Measurements from ENCODE around the gene EPM2A. TPM values are rescaled to one million over a fixed set of nuclear protein-coding genes. Genes with fewer than 3 reads are reported as not detected.

Gene EPM2A
- polyA plus RNA-seq, 1 donor (not counting 4 experiments of a cell fraction or from before 2014, with no cell fraction given): 2.4 TPM

DNA sequence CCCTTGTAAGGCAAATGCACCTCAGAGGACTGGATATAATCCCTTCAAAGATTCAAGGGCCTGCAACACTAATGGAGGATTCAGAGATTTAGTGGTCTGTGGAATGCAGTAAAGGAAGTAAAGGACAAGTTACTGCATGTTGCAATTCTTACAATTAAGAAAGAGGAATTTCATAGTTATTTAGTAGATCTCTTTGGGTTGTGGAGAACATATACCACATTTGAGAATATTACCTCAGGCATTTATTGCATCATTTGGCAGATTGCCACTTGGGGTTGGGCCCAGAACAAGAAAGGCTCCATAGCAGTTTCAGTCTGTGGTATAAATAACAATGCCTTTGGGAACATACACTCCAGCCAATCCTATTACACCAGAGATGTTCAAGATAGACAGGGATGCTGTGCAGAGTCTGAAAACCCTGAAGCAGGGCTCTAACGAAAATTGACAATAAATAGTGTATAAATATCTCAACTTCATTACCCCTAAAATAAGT is 20.9 kb upstream of the EPM2A start:
- FAIRE-seq: no peak
- H3K27me3 ChIP-seq (ENCODE audit: control insufficient read depth, extremely low read depth, insufficient read depth, low read length): no peaks in the 10 kb centered on the region
- H3K4me1 ChIP-seq (ENCODE audit: control insufficient read depth, extremely low read depth, insufficient read depth, low read length): peaks cover 15% of the 10 kb centered on the region
- no peaks in the 10 kb centered on the region for H3K9me3 ChIP-seq (ENCODE audit: control insufficient read depth, low read depth, low read length)
- DNase-seq (ENCODE audit: low read depth, low spot score): peak; percentile 81
- no peak overlapping the region for H2AFZ ChIP-seq (ENCODE audit: control insufficient read depth, low read length)
- H3K4me2 ChIP-seq (ENCODE audit: control insufficient read depth, extremely low read depth, insufficient read depth, low read depth, low read length): peak overlapping the region; percentile 19
- no peaks in the 10 kb centered on the region for H3K36me3 ChIP-seq (ENCODE audit: control insufficient read depth in 2 of 2, extremely low read depth in 1 of 2, insufficient read depth in 2 of 2, low read length in 2 of 2)
- TF ChIP-seq, protein P1, sequence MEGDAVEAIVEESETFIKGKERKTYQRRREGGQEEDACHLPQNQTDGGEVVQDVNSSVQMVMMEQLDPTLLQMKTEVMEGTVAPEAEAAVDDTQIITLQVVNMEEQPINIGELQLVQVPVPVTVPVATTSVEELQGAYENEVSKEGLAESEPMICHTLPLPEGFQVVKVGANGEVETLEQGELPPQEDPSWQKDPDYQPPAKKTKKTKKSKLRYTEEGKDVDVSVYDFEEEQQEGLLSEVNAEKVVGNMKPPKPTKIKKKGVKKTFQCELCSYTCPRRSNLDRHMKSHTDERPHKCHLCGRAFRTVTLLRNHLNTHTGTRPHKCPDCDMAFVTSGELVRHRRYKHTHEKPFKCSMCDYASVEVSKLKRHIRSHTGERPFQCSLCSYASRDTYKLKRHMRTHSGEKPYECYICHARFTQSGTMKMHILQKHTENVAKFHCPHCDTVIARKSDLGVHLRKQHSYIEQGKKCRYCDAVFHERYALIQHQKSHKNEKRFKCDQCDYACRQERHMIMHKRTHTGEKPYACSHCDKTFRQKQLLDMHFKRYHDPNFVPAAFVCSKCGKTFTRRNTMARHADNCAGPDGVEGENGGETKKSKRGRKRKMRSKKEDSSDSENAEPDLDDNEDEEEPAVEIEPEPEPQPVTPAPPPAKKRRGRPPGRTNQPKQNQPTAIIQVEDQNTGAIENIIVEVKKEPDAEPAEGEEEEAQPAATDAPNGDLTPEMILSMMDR (optimal IDR thresholded peaks at IDR 0.05 in 1 of 3, IDR thresholded peaks at IDR 0.05 in 1 of 3, conservative IDR thresholded peaks at IDR 0.05 in 1 of 3; ENCODE audit: extremely low read depth in 1 of 3, insufficient read depth in 2 of 3, low read length in 3 of 3): no peak
- TF ChIP-seq EZH2 (IDR thresholded peaks at IDR 0.05; ENCODE audit: low read length): no peak
- no peak overlapping the region for H3K9ac ChIP-seq (ENCODE audit: control insufficient read depth, extremely low read depth, insufficient read depth, low read length)
- dilution Hi-C loops (cut with MboI; ENCODE audit: extremely low pct_ligation_motif_present, low sequenced_read_pairs): no loop called here
- H4K20me1 ChIP-seq (ENCODE audit: control insufficient read depth, extremely low read depth, insufficient read depth, low read length): no peaks in the 10 kb centered on the region
- no peaks in the 10 kb centered on the region for H3K79me2 ChIP-seq (ENCODE audit: control insufficient read depth, insufficient read depth, low read length)
- no peak overlapping the region for H3K4me3 ChIP-seq (ENCODE audit: control insufficient read depth in 2 of 3, extremely low read depth in 1 of 3, insufficient read depth in 2 of 3, low read depth in 1 of 3, low read length in 3 of 3)
- H3K27ac ChIP-seq (ENCODE audit: control insufficient read depth, insufficient read depth, low read length): peak overlapping the region; percentile 13
- H3K9me1 ChIP-seq (ENCODE audit: control insufficient read depth, extremely low read depth, insufficient read depth, low read length): no peaks in the 10 kb centered on the region

DNA sequence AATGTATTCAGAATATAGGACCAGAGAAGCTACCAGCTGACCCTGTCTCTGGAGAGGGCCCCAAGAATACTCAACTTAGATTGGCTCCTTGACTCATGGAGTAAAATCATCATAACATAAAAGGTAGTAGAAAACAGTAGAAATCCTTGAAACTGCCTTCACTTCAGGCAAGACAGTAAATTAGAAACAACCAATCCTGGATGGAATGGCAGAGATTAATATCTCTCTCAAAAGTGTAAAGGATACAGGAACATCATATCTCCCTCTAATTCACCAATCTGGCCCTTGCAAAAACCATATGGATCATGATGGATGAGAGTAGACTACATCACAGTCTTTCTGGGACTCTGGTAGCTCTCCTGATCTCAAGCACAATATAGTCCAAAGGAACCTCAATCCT is 20.4 kb upstream of the EPM2A start:
- Histone ChIP-seq H3K9ac (ENCODE audit: control insufficient read depth, extremely low read depth, insufficient read depth, low read length) (no peak overlapping the region), H4K20me1 (ENCODE audit: control insufficient read depth, extremely low read depth, insufficient read depth, low read length) (no peaks in the 10 kb centered on the region), H2AFZ (ENCODE audit: control insufficient read depth, low read length) (no peak overlapping the region), H3K79me2 (ENCODE audit: control insufficient read depth, insufficient read depth, low read length) (no peaks in the 10 kb centered on the region), H3K36me3 (ENCODE audit: control insufficient read depth in 2 of 2, extremely low read depth in 1 of 2, insufficient read depth in 2 of 2, low read length in 2 of 2) (no peaks in the 10 kb centered on the region), H3K9me1 (ENCODE audit: control insufficient read depth, extremely low read depth, insufficient read depth, low read length) (no peaks in the 10 kb centered on the region), H3K9me3 (ENCODE audit: control insufficient read depth, low read depth, low read length) (no peaks in the 10 kb centered on the region), H3K4me3 (ENCODE audit: control insufficient read depth in 2 of 3, extremely low read depth in 1 of 3, insufficient read depth in 2 of 3, low read depth in 1 of 3, low read length in 3 of 3) (no peak overlapping the region), H3K4me2 (ENCODE audit: control insufficient read depth, extremely low read depth, insufficient read depth, low read depth, low read length) (peak overlapping the region; percentile 19), H3K27me3 (ENCODE audit: control insufficient read depth, extremely low read depth, insufficient read depth, low read length) (no peaks in the 10 kb centered on the region), H3K27ac (ENCODE audit: control insufficient read depth, insufficient read depth, low read length) (peak overlapping the region; percentile 52), H3K4me1 (ENCODE audit: control insufficient read depth, extremely low read depth, insufficient read depth, low read length) (peaks cover 15% of the 10 kb centered on the region)
- dilution Hi-C loops (cut with MboI; ENCODE audit: extremely low pct_ligation_motif_present, low sequenced_read_pairs): no loop called here
- FAIRE-seq (no peak), DNase-seq (ENCODE audit: low read depth, low spot score) (no peak)
- TF ChIP-seq, protein P1 (optimal IDR thresholded peaks at IDR 0.05 in 1 of 3, IDR thresholded peaks at IDR 0.05 in 1 of 3, conservative IDR thresholded peaks at IDR 0.05 in 1 of 3; ENCODE audit: extremely low read depth in 1 of 3, insufficient read depth in 2 of 3, low read length in 3 of 3): no peak
- TF ChIP-seq EZH2 (IDR thresholded peaks at IDR 0.05; ENCODE audit: low read length): no peak

Measured in keratinocyte (primary cell).